Loucy (cell line): ENCODE results near the gene CTBP2.

Experiments
- CTCF ChIP-seq: fragments of 200-600 bp; sonication (generic); conservative IDR thresholded peaks from 2 replicates; pipeline ENCODE4 v1.5.1; 2014; ENCODE audit warnings: mild to moderate bottlenecking, antibody characterized with exemption, low read length
- EZH2phosphoT487 ChIP-seq: fragments of 200-600 bp; IDR thresholded peaks from 2 replicates; pipeline ENCODE4 v1.6.1; 2018; ENCODE audit warnings: antibody characterized with exemption, mild to moderate bottlenecking, moderate library complexity, borderline replicate concordance

- TF ChIP-seq CTCF (no peak), EZH2phosphoT487 (no peak)
Measured at GRCh38 chr10:125094806-125095205, 65.6 kb downstream of the CTBP2 start.
